ENCODE results near the gene CD99. TPM values are rescaled to one million over a fixed set of nuclear protein-coding genes. Genes with fewer than 3 reads are reported as not detected.
A peak's percentile ranks its signal among the peaks of the same experiment; 100 is the strongest.

CD99 gene
- polyA plus RNA-seq, 3 donors: 159 to 217 (median 184) TPM

DNA sequence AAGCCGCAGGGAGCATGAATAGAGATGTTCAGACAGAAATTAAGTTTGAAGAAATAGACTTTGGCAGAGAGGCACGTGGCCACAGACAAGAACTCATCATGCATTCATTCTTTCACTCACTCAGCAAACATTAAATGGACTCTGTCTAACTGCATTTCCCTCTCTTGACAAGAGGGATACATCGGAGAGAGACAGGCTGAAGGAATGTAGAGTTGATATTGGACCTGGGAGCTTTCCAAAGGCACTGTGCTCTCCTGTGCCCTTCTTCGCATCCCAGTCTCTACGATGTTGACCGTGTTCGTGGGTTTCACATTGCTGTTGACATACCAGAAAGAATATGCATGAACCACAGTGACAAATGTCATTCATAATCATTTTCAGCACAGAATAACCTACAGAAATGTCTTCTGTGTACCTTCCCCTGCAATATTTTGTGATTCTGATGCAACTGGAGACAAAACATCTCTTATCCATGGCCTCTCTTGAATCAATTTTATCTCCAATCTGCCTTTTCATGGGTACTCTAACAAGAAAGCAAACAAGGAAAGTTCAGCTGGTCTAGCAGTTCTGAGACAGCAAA lies 34.7 kb upstream of the CD99 start:
- Histone ChIP-seq H3K36me3 (replicated peaks in 1 of 2; ENCODE audit: control insufficient read depth in 1 of 2, insufficient read depth in 2 of 2, low read length in 2 of 2) (no peaks in the 10 kb centered on the region), H3K4me3 (replicated peaks in 1 of 3; ENCODE audit: low read depth in 2 of 3, low read length in 3 of 3) (no peak overlapping the region), H3K4me2 (replicated peaks; ENCODE audit: extremely low read depth, low read length, poor library complexity, severe bottlenecking) (no peak overlapping the region), H3K27ac (ENCODE audit: low read depth in 1 of 2, low read length in 2 of 2) (no peak overlapping the region), H4K20me1 (ENCODE audit: insufficient read depth, low read length) (no peaks in the 10 kb centered on the region), H3K79me2 (ENCODE audit: insufficient read depth, low read length) (no peaks in the 10 kb centered on the region), H3K9ac (ENCODE audit: insufficient read depth, low read length, poor library complexity, severe bottlenecking) (no peak overlapping the region), H3K9me3 (replicated peaks in 1 of 2; ENCODE audit: control insufficient read depth in 1 of 2, insufficient read depth in 1 of 2, low read length in 2 of 2) (no peaks in the 10 kb centered on the region), H3K27me3 (ENCODE audit: control insufficient read depth in 2 of 2, insufficient read depth in 2 of 2, low read length in 2 of 2) (no peaks in the 10 kb centered on the region), H3K4me1 (ENCODE audit: control insufficient read depth in 1 of 2, insufficient read depth in 2 of 2, low read length in 2 of 2) (peaks cover 5 to 8% of the 10 kb centered on the region in 2 donors), H2AFZ (ENCODE audit: insufficient read depth, low read depth, low read length, poor library complexity, severe bottlenecking) (no peak overlapping the region)
- Mint-ChIP-seq H3K4me1 (peaks cover 9% of the 10 kb centered on the region), H3K27me3 (ENCODE audit: low read depth in 3 of 3) (no peaks in the 10 kb centered on the region), H3K27ac (no peak overlapping the region), H3K4me3 (no peak overlapping the region), H3K9me3 (peaks cover 0 to 1% (median 0%) of the 10 kb centered on the region in 7 donors), H3K36me3 (peaks cover 6 to 10% of the 10 kb centered on the region in 2 donors)
- 98% methylated on average over 5 of the region's 7 CpGs for WGBS (ENCODE audit: insufficient coverage)
- intact Hi-C loops (cut with micrococcal nuclease): no loop called here
- TF ChIP-seq, protein P1, sequence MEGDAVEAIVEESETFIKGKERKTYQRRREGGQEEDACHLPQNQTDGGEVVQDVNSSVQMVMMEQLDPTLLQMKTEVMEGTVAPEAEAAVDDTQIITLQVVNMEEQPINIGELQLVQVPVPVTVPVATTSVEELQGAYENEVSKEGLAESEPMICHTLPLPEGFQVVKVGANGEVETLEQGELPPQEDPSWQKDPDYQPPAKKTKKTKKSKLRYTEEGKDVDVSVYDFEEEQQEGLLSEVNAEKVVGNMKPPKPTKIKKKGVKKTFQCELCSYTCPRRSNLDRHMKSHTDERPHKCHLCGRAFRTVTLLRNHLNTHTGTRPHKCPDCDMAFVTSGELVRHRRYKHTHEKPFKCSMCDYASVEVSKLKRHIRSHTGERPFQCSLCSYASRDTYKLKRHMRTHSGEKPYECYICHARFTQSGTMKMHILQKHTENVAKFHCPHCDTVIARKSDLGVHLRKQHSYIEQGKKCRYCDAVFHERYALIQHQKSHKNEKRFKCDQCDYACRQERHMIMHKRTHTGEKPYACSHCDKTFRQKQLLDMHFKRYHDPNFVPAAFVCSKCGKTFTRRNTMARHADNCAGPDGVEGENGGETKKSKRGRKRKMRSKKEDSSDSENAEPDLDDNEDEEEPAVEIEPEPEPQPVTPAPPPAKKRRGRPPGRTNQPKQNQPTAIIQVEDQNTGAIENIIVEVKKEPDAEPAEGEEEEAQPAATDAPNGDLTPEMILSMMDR (IDR thresholded peaks at IDR 0.05): no peak
- DNase-seq: no peak

DNA sequence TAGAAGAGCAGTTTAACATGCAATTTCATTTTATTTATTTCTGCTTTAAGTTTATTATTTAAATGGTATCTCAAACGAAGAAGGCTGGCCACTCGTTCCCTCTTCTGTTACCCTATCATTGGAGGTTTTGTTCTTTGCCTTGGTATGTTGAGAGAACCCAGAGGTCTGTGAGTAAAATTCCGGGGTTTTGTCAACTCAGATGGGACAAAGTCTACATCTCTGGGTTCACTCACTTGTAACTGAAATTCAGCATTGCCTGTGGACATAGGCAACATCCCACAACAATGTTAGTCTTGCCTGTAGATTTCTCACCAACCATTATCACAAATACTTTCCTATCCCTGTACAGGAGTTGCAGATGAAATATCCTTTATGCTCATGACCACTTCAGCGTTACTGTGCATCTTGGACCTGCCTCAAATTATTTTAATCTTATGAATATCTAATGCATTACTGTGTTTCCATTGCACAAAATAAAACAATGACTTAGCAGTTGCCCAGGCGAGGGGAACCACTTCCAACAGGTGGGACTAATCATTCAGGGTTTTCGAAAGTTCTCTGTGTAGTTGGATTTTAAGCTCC lies 33.5 kb upstream of the CD99 start:
- no peak for DNase-seq
- Histone ChIP-seq H3K27me3 (ENCODE audit: control insufficient read depth in 2 of 2, insufficient read depth in 2 of 2, low read length in 2 of 2) (no peaks in the 10 kb centered on the region), H3K79me2 (ENCODE audit: insufficient read depth, low read length) (no peaks in the 10 kb centered on the region), H4K20me1 (ENCODE audit: insufficient read depth, low read length) (no peaks in the 10 kb centered on the region), H3K4me3 (replicated peaks in 1 of 3; ENCODE audit: low read depth in 2 of 3, low read length in 3 of 3) (no peak overlapping the region), H3K9me3 (replicated peaks in 1 of 2; ENCODE audit: control insufficient read depth in 1 of 2, insufficient read depth in 1 of 2, low read length in 2 of 2) (no peaks in the 10 kb centered on the region), H3K36me3 (replicated peaks in 1 of 2; ENCODE audit: control insufficient read depth in 1 of 2, insufficient read depth in 2 of 2, low read length in 2 of 2) (no peaks in the 10 kb centered on the region), H2AFZ (ENCODE audit: insufficient read depth, low read depth, low read length, poor library complexity, severe bottlenecking) (no peak overlapping the region), H3K9ac (ENCODE audit: insufficient read depth, low read length, poor library complexity, severe bottlenecking) (no peak overlapping the region), H3K4me2 (replicated peaks; ENCODE audit: extremely low read depth, low read length, poor library complexity, severe bottlenecking) (no peak overlapping the region), H3K4me1 (ENCODE audit: control insufficient read depth in 1 of 2, insufficient read depth in 2 of 2, low read length in 2 of 2) (peaks cover 5 to 8% of the 10 kb centered on the region in 2 donors), H3K27ac (ENCODE audit: low read depth in 1 of 2, low read length in 2 of 2) (no peak overlapping the region)
- WGBS (ENCODE audit: insufficient coverage): 100% methylated on average over 1 of the region's 6 CpGs
- Mint-ChIP-seq H3K27me3 (ENCODE audit: low read depth in 3 of 3) (no peaks in the 10 kb centered on the region), H3K4me1 (peaks cover 9% of the 10 kb centered on the region), H3K9me3 (peaks cover 0 to 1% (median 0%) of the 10 kb centered on the region in 7 donors), H3K27ac (peak overlapping the region in 1 of 7 donors; percentile 6), H3K4me3 (no peak overlapping the region), H3K36me3 (peaks cover 6 to 10% of the 10 kb centered on the region in 2 donors)
- intact Hi-C loops (cut with micrococcal nuclease): no loop called here
- TF ChIP-seq, protein P1 (IDR thresholded peaks at IDR 0.05): no peak

Data from CD14-positive monocyte (primary cell).